ENCODE measurements around the gene CERS1.

- TF ChIP-seq CTCF (IDR thresholded peaks at IDR 0.05) (no peak), POLR2A (IDR thresholded peaks at IDR 0.05) (no peak)
Observed at GRCh38 chr19:18904334-18905057, 8.5 kb upstream of the CERS1 start.

Measured in right lobe of liver (tissue), 4 donors.